Measurements from ENCODE around the gene NCDN.

GRCh38 chr1:35564884-35565741 is 7.5 kb downstream of the NCDN start:
- TF ChIP-seq CTCF (conservative IDR thresholded peaks at IDR 0.05 in 1 of 2, IDR thresholded peaks at IDR 0.05 in 1 of 2; ENCODE audit: low read depth in 1 of 2, low read length in 2 of 2) (no peak), EZH2 (IDR thresholded peaks at IDR 0.05; ENCODE audit: low read length, missing control alignments) (no peak)

All from fibroblast of lung (primary cell).